NCI-H2107 treated with DMSO at 0.1 percent for 48 hours (cell line): Measurements from ENCODE around the gene TIMP2.
A peak's percentile ranks its signal among the peaks of the same experiment; 100 is the strongest.
"Not testable (repeated sequence)": the region's sequence is repeated elsewhere in the genome, so short reads cannot be mapped to it uniquely, and the experiment has no call there.

Source experiments
- DNase-seq: peaks from one replicate; lab custom pipeline; 2025; ENCODE audit not compliant: unreplicated experiment; lab: John Stamatoyannopoulos, UW

The TIMP2 gene

GRCh38 chr17:78891406-78892061 lies 33.7 kb downstream of the TIMP2 start:
- DNase-seq: no peak

- DNase-seq: no peak
Measured at GRCh38 chr17:78890498-78890897, 34.7 kb downstream of the TIMP2 start.

GRCh38 chr17:78890096-78890495 lies 35.1 kb downstream of the TIMP2 start:
- DNase-seq: not testable (repeated sequence)

GRCh38 chr17:78889531-78889930 lies 35.7 kb downstream of the TIMP2 start:
- no peak for DNase-seq

GRCh38 chr17:78888941-78889518 lies 36.2 kb downstream of the TIMP2 start:
- no peak for DNase-seq

- no peak for DNase-seq
Measured at GRCh38 chr17:78886954-78887353, 38.2 kb downstream of the TIMP2 start.

GRCh38 chr17:78885956-78886355 lies 39.2 kb downstream of the TIMP2 start:
- DNase-seq: no peak

GRCh38 chr17:78884876-78885667 lies 40.1 kb downstream of the TIMP2 start:
- DNase-seq: no peak

- no peak for DNase-seq
Measured at GRCh38 chr17:78884148-78884825, 40.9 kb downstream of the TIMP2 start.

- DNase-seq: peak; percentile 62
Measured at GRCh38 chr17:78883533-78884131, 41.6 kb downstream of the TIMP2 start.

- no peak for DNase-seq
Measured at GRCh38 chr17:78883089-78883532, 42.1 kb downstream of the TIMP2 start.

GRCh38 chr17:78882540-78883088 lies 42.6 kb downstream of the TIMP2 start:
- DNase-seq: no peak

GRCh38 chr17:78879635-78880186 lies 45.5 kb downstream of the TIMP2 start:
- no peak for DNase-seq

- DNase-seq: no peak
Measured at GRCh38 chr17:78878871-78879527, 46.2 kb downstream of the TIMP2 start.

GRCh38 chr17:78878261-78878660 lies 46.9 kb downstream of the TIMP2 start:
- no peak for DNase-seq

- not testable (repeated sequence) for DNase-seq
Measured at GRCh38 chr17:78876954-78877517, 48.2 kb downstream of the TIMP2 start.

GRCh38 chr17:78876094-78876597 lies 49.0 kb downstream of the TIMP2 start:
- DNase-seq: no peak

GRCh38 chr17:78875363-78876093 lies 49.7 kb downstream of the TIMP2 start:
- DNase-seq: no peak
